ENCODE measurements around the gene RIT1.

The RIT1 gene

DNA sequence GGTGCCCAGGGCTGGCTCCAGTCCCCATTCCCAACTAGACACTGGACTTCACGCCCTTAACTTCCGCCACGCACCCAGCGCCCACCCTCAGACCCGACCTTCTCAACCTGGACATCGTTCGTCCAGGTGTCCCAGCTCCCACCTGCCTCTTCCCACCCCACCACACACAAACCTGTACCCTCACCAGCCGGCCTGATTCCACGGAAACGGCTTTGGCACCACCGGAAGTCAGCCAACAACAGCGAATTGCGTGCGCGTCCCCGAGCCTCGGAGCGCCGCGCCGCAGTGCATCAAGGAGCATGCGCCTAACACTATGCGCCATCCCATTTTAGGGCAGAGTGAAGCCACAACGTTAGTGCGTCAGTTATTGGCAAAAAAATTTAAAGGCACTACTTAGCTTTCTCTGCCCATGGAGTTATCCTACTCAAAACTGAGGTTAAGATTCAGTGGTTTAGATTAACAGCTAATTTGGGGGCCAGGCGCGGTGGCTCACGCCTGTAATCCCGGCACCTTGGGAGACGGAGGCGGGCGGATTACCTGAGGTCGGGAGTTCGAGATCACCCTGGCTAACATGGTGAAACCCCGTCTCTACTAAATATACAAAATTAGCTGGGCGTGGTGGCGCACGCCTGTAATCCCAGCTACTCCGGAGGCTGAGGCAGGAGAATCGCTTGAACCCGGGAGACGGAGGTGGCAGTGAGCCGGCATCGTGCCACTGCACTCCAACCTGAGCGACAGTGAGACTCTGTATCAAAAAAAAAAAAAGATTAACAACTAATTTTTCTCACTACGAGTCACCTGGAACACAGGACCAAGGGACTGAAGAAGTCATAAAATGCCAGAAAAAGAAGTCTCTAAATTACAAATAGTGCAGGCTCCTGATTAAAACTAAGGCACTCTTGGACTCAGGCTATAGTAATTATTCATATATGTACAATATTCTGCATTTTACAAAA is 53.9 kb downstream of the RIT1 start, which contains the start of gene GON4L:
GON4L (minus strand) TSS at position 240 of the 956 bp plus-strand sequence. CDS start 3,434 bp downstream, outside the sequence.
- DNase-seq (ENCODE audit: low spot score) = peak; percentile 95

DNA sequence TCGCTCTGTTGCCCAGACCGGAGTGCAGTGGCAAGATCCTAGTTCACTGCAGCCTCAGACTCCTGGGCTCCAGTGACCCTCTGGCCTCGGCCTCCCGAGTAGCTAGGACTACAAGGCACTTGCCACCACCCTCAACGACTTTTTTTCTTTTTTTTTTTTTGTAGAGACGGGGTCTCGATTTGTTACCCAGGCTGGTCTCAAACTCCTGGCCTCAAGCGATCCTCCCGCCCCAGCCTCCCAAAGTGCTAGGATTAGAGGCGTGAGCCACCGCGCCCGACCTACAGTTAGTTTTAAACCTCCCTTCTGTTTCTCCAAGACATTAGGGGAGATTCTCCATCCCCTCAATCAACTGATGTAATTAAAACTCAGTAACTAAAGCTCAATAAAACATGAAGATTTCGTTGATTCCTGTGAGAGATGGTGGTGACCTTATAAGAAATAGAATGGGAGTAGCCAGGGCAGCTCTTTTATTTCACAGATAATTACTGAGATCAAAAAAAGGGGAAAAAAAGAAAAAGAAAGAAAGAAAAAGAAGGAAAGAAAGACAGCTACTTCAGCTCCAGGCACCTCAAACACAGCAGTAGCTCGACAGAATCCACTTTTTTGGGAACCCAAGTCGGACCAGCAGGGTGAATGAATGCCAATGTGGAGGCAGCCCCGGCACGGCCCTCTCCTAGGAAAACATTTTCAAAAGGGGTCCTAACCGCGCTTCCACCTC is 54.7 kb downstream of the RIT1 start:
- no peak for DNase-seq (ENCODE audit: low spot score)

DNA sequence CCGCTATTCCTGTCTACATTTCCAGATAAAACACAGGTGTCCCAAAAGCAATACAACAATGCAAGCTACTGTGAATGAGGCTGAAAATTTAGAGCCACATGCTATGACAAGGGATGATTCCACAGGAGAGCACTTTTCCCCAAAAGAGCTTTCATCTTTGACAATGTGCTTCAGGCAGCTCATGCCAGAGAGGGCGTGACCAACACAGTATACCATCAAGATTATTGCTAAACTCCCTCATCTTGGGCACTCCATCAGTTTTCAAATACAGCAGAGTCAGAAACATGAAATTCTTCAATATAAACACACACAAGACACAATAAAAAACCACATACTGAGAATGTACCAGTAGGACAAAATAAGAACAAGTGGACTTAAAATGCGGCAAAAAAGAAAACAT is 60.8 kb downstream of the RIT1 start:
- DNase-seq (ENCODE audit: low spot score) = no peak

DNA sequence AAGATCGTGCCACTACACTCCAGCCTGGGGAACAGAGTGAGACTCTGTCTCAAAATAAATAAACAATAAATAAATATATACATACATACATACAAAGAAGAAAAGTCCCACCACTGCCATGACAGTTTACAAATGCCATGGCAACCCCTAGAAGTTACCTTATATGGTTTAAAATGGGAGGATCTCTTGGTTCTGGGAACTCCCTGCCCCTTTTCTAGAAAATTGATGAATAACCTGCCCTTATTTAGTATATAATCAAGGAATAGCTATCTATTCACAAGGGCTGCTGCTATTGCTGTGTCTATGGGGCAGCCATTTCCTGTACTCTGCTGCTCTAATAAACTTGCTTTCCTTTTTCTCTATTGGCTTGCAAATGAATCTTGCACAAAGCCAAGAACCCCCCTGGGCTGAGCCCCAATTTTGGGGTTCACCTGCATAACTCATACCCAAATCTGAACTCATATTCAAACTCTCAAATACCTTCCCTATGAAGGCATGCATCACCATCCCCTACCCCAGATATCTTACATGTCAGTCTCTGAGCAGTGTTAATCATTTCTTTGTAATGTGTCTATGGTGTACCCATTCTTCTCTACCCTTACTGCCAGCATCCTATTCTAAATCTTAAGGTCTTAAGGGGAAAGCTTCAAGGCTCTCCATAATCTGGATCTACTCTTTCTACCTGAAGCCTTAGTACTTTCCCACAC is 63.2 kb downstream of the RIT1 start:
- no peak for DNase-seq (ENCODE audit: low spot score)
